Stimulated activated CD8-positive, alpha-beta memory T cell treated with anti-CD3 and anti-CD28 coated beads, Interleukin-7, amount 100 ng/mL, for 24 hours (primary cell): Measurements from ENCODE around the gene AHSP.
A peak's percentile ranks its signal among the peaks of the same experiment; 100 is the strongest.
"Not testable (repeated sequence)": the region's sequence is repeated elsewhere in the genome, so short reads cannot be mapped to it uniquely, and the experiment has no call there.

Experiments
- DNase-seq: peaks from one replicate; pipeline ENCODE4 v3.0.0-alpha.2; 2020; ENCODE audit warnings: low read depth

Gene AHSP, protein sequence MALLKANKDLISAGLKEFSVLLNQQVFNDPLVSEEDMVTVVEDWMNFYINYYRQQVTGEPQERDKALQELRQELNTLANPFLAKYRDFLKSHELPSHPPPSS

DNA sequence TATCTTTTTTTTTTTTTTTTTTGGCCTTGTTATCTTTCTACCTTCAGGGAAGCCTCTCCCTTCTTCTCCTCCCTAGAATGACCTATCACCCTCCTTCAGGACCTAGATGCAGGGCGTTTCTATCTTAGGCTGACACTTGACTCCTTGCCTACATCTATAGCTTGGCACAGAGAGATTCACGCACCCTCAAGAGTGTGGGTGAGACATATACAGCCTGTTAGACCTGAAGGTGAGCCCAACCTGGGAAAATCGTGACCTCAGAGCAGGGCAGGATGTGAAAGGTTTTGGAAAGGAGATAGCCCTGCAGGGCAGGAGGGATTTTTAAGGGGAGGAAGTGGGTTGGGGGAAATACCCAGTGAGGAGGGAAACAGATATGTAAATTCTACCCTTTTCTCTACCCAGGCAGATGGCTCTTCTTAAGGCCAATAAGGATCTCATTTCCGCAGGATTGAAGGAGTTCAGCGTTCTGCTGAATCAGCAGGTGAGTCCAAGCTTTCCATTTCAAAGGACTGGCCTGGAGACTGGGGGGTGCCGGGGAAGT, at the start of gene AHSP:
Gene AHSP, plus strand, starts transcription at position 167 of the 541 bp plus-strand sequence. Its CDS starts 240 bp downstream, at position 407.
- no peak for DNase-seq

DNA sequence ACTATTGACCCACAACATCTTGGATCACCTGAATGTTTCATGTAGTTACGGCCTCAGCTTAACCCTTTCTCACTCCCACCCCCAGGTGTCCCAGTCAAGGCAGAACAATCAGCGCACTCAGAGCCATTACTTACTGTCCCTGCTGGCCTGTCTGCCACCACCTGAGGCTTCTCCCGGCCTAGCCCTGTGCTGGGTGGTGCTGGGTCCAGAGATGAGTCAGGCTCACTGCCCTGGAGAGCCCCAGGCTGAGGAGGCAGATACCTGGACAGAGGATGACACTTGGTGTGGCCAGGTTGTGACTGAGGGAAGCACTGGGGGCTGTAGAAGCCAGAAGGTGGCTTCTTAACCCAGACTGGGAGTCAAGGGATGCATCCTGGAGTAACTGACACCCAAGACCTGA, 48.7 kb upstream of the AHSP start:
- DNase-seq: no peak

DNA sequence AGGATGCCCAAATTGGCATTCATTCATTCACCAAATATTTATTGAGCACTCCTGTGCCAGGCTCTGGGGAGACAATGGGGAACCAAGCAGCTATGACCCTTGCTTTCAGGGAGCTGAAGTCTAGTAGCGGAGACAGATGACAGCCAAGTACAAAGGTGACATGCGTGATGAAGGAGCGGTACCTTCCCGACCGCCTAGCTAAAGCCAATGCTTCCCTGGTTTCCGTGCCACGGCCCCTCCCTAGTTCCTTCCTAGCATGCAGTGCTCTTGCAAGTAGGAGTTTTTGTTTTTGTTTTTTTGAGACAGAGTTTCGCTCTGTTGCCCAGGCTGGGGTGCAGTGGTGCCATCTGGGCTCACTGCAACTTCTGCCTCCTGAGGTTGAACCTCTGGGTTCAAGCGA, 47.9 kb upstream of the AHSP start:
- DNase-seq: no peak

DNA sequence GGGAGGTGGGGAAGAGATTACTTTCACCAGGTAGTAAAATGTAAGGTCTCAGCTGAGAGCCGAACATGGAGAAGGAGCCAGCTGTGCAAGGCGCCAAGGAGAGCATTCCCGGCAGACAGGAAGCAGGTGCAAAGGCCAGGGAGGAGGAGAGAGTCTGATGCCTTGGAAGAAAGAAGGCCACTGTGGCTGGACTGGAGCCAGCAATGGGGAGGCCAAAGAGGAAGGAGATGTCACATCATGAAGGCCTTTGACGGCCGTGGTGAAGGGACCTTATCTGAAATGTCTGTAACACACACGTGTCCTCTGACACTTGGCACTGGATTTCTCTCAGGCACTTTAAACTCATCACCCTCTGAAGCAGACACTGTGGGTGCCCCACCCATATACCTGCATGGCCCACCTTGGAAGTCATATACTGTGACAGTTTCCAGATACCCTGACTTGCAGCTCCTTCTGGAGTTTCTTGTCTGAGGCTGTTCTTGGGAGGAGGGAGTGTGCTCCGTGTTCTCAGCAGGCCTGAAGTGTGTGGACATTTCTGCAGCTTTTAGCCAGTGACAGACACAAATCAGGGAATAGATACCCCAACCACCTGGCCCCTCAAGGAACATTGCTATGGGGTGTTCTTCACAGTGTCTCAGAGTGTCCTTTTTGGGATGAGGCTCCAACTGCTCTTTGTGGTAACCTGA, 46.7 kb upstream of the AHSP start:
- DNase-seq: no peak

DNA sequence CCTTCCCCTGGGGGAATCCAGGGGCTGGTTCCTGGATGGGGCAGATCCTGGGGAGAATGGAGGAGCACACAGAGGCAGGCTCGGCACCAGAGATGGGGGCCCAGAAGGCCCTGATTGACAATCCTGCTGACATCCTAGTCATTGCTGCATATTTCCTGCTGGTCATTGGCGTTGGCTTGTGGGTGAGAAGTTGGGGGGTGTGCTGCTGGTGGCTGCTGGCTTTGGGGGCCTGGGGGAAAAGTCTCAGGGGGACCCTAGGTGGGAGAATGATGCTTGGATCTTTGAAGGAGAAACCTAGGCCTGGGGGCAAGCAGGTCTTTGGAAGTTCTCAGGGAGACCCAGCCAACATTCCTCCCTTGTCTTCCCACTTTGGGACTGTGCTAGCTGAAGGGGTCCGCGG, 44.6 kb upstream of the AHSP start, which contains the start of gene SLC5A2:
Gene SLC5A2, plus strand, starts transcription at position 43 of the 400 bp plus-strand sequence. Its CDS starts 14 bp downstream, at position 57.
- DNase-seq: no peak

DNA sequence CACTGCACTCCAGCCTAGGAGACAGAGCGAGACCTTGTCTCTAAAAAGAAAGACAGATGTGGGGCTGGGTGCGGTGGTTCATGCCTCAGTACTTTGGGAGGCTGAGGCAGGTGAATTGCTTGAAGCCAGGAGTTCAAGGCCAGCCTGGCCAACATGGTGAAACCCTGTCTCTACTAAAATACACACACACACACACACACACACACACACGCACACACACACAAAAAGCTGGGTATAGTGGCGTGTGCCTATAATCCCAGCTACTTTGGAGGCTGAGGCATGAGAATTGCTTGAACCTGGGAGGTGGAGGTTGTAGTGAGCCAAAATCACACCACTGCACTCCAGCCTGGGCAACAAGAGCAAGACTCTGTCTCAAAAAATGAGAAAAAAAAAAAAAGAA, 43.7 kb upstream of the AHSP start:
- DNase-seq: not testable (repeated sequence)

DNA sequence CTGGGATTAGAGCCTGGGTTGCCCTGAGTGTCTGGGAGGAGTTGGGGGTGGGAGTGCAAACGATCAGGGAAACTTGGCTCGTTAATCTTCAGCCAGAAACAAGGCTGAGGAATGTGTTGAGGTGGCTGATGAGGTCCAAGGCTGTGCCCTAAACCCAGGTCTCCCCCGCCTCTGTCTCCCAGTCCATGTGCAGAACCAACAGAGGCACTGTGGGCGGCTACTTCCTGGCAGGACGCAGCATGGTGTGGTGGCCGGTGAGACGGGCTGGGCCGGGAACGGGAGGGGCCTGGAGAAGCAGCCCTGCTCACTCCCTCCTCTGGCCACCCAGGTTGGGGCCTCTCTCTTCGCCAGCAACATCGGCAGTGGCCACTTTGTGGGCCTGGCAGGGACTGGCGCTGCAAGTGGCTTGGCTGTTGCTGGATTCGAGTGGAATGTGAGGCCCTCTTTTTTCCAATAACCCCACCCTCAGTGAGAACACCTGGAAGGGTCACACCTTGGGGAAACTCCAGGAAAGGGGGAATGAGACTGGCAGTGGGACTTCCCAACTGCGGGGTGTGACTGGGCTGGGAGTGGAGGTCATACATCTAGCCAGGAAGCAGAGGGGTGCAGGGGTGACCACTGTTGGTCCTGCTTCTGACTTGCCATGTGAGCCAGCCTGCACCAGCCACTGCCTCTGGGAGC, 43.1 kb upstream of the AHSP start:
- no peak for DNase-seq

DNA sequence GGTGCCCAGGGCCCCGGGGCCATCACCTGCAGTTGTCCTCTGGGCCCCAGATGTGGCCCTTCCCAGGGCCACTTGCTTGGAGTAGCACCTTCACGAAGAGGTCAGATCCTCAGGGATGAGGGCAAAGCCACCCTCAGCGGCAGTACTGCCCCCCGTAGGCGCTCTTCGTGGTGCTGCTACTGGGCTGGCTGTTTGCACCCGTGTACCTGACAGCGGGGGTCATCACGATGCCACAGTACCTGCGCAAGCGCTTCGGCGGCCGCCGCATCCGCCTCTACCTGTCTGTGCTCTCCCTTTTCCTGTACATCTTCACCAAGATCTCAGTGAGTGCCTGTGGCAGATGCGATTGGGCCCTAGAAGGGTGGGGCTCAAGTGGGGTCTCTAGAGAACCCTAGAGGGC, 42.1 kb upstream of the AHSP start:
- no peak for DNase-seq

DNA sequence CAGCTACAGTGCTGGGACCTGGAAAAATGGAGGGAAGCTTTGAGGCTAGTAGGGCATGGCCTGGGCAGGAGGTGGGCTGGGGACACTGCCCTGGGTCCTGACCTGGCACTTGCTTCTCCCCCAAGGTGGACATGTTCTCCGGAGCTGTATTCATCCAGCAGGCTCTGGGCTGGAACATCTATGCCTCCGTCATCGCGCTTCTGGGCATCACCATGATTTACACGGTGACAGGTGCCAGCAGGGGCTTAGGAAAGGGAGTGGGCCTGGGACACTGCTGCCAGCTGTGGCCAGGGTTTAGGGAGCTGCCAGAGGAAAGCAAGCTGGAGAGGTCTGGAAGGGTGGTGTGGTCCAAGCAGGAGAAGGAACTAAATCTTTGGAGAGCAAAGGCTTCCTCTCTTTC, 41.7 kb upstream of the AHSP start:
- no peak for DNase-seq

DNA sequence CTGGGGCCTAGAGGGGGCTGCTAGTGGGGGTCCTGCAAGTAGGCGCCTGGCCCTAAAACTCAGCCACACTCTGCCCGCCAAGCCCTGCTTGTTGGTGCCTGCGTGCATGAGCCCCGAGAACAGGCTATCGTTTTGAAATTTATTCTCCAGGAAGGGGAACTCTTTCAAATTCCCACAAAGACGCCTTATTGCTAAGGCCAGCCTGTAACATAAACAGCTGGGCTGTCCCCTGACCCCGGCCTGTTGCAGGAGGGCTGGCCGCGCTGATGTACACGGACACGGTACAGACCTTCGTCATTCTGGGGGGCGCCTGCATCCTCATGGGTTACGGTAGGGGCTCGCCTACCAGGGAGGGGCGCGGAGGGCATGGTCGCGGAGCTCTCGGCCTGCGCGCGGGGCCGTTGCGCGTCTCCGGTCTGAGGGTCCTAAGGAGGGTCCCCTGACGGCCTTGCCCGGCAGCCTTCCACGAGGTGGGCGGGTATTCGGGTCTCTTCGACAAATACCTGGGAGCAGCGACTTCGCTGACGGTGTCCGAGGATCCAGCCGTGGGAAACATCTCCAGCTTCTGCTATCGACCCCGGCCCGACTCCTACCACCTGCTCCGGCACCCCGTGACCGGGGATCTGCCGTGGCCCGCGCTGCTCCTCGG, 40.5 kb upstream of the AHSP start:
- DNase-seq: no peak

DNA sequence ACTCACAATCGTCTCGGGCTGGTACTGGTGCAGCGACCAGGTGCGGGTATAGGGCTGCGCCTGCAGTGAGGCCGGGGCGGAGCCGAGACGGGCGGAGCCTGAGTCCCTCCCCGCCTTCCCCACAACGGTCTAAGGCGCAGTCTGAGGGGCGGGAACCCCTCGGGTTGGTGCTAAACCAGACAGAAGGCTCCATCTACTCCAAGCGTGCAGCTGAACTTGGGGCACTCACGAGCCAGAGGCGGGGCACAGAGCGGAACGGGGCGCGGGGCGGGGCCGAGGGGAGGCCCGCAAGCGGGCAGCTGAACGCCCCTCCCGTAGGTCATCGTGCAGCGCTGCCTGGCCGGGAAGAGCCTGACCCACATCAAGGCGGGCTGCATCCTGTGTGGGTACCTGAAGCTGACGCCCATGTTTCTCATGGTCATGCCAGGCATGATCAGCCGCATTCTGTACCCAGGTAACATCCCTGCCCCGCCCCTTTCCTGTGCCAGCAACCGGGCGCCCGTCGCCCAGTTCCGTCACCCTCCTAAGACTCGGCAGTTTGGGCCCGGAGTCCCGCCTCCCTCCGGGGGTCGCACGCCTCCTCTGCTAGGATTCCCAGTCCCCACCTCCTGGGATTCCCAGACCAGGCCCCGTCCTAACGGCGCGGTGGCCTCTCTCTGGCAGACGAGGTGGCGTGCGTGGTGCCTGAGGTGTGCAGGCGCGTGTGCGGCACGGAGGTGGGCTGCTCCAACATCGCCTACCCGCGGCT, 39.8 kb upstream of the AHSP start:
- DNase-seq: peak; percentile 33

DNA sequence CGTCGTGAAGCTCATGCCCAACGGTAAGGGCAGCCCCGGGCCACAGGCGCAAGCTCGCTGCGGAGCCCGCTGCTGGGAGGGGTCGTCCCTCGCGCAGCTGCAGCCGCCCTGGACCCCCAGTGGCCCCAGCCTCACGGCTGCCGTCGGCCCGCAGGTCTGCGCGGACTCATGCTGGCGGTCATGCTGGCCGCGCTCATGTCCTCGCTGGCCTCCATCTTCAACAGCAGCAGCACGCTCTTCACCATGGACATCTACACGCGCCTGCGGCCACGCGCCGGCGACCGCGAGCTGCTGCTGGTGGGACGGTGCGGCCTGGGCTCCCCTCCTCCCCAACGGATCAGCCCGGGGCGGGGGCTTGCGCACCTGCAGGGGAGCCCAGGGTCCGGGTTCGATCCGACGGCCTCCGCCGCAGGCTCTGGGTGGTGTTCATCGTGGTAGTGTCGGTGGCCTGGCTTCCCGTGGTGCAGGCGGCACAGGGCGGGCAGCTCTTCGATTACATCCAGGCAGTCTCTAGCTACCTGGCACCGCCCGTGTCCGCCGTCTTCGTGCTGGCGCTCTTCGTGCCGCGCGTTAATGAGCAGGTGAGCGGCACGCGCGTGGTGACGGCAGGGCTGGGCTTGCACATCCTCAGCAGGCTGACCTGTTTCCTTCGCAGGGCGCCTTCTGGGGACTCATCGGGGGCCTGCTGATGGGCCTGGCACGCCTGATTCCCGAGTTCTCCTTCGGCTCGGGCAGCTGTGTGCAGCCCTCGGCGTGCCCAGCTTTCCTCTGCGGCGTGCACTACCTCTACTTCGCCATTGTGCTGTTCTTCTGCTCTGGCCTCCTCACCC, 39.0 kb upstream of the AHSP start:
- DNase-seq: no peak

DNA sequence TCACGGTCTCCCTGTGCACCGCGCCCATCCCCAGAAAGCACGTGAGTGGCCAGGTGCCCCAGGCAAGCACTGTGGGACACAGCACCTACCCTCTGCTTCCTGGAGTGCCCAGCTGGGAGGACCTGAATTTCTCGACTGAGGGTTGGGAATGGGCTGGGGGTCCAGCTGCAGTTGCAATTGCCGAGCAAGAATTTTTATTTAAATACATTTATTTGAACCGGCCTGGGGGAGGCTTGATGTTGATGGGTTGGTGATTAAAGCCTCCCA, 38.5 kb upstream of the AHSP start:
- no peak for DNase-seq

DNA sequence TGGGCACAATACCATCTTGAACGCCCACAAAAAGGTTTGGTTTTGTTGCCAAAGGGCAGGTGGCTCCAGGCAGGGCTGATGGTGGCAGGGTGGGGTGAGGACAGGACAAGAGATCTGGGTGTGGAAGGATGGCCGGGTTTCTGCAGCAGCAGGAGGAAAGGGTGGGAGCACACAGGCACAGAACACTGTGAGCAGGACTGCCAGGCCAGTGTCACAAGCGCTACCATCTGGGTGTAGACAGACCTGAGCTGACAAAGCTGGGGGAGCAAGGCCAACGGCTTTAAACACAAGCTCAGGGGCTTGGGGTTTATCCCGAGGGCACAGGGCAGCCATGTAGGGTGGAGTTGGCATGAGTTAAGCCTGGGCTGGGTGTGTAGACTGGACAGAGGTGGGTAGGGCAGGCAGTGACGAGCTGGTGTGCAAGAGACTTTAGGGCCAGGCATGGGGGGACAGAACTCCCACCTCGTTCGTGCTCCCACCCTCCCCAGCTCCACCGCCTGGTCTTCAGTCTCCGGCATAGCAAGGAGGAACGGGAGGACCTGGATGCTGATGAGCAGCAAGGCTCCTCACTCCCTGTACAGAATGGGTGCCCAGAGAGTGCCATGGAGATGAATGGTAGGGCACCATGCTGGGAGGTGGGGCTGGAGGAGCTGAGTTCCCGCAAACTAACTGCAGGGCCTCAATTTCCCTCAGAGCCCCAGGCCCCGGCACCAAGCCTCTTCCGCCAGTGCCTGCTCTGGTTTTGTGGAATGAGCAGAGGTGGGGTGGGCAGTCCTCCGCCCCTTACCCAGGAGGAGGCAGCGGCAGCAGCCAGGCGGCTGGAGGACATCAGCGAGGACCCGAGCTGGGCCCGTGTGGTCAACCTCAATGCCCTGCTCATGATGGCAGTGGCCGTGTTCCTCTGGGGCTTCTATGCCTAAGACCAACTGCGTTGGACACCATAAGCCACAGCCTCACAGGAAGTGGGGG, 37.8 kb upstream of the AHSP start:
- no peak for DNase-seq

DNA sequence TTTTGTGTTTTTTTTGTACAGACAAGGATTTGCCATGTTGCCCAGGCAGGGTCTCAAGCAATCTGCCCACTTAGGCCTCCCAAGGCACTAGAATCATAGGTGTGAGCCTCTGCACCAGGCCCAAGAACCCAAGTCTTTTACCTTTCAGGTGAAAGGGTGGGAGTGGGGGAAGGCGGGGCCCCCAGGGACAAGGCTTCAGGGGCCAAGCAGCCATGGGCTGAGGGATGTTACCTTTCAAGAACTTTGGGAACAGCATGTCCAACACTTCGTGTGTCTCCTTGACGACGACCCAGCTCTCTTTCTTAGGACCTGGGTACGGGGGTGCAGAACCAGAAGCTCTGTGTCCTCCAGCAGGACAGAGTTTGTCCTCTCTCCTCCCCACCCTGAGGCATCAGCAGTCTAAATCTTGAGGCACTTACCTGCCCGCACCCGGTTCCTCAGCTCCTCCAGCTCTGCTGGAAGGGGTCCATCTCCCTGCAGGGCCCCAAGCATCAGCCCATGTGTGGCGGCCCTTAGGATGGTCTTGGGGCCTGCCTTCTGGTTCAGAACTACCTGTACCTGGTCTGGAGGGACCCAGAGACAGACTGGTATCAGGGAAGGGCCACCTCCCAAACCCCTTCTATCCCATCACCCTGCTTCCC, 35.8 kb upstream of the AHSP start:
- no peak for DNase-seq

DNA sequence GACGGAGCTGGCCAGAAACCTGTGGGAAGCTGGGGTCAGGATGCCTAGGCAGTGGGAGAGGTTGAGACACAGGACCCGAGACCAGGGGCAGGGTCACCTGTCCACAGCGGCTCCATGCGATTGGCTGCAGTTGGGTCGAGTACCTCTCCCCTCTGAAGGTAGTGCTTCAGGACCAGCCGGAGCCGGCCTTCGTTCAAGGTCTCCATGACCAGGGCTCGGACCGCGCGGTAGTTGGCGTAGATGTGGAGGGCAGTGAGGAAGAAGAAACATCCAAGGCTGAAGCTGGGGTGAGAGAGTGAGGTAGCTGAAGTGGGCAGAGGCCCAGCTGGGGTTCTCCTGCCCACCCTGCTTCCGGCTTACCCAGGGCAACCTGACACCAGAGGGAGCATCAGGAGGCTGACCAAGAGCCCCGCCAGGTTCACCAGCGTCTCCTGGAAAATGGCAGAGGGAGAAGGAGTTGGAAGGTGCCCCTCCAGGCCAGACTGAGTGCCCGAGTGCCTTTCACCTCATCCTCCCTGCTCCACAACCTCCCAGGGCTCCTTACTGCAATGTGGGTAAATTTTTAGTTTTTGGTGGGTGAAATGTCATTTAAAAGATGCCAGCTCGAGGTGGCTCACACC, 34.1 kb upstream of the AHSP start:
- DNase-seq: no peak

DNA sequence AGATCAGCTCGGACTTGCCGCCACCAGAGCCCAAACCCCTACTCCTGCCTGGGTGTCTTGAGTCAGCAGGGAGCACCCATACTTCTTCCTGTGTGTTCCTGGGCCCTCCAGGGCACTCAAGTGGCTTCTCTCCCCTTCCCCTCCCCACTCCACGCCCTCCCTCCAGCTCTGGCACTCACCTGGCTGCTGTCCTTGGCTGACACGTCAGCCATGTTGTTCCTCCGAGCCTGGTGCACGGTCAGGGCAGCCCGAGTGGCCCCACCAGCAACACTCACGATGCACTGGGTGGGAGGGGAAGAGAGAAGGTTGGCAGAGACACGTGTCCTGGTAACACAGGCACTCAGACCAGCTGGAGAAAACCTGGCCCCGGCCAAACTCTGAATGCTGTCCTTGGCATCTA, 31.0 kb upstream of the AHSP start:
- no peak for DNase-seq

DNA sequence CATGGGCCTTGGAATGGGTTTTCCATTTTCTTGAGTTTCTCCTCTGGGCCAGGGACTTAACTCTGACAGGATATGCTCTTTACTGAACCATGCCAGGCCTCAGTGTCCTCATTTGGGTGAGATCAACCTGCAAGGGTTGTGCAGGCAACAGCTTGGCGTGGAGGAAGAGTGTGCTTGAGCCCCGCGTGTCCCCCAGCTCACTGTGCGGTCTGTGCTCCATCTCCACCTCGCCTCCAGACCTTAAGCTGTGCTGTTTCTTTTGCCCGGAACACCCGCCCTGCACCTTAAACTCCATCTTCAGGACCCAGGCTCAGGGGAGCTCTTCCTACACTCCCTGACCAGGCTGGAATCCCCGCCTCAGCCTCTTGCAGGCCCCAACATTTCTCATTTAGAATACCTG, 29.2 kb upstream of the AHSP start:
- DNase-seq: no peak

DNA sequence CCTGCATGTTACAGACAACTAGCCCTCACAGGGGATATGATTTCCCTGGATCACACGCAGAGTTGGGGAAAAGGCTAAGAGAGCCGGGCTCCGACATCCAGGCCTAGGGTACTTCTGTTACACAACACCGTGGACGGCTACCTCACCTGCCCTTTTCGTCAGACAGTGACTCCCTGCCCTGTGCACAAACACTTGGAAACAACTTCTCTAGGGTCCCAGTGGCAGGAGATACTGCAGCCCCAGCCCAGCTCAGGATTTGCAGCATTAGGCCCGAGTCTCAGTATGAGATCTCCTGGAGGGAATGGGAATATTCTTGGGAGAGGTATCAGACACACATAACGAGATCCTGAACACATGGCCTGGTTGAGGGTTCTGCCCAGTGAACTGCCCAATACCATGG, 27.8 kb upstream of the AHSP start:
- DNase-seq: no peak
